GM12878 (cell line): Measurements from ENCODE around the gene ALG12. TPM values are rescaled to one million over a fixed set of nuclear protein-coding genes. Genes with fewer than 3 reads are reported as not detected.

ENCODE experiments used
- ASH2L ChIP-seq: fragments of 300-600, 200-600 bp; sonication (generic); IDR thresholded peaks from 2 replicates; pipeline ENCODE4 v1.6.1; 2017; ENCODE audit warnings: low read depth, mild to moderate bottlenecking, borderline replicate concordance
- BMI1 ChIP-seq: fragments of 450-650 bp; IDR thresholded peaks from 2 replicates; pipeline ENCODE4 v1.6.1; 2016; ENCODE audit warnings: mild to moderate bottlenecking, moderate library complexity, borderline replicate concordance
- CUX1 ChIP-seq: IDR thresholded peaks from 2 replicates; pipeline ENCODE4 v1.6.1; 2012; ENCODE audit warnings: improper control_type of control experiment, low read depth, low read length; ENCODE audit not compliant: insufficient replicate concordance
- ELK1 ChIP-seq: IDR thresholded peaks from 2 replicates; pipeline ENCODE4 v1.6.1; 2012; ENCODE audit warnings: low read depth, low read length, improper control_type of control experiment
- POLR2AphosphoS5 ChIP-seq: IDR thresholded peaks from 2 replicates; pipeline ENCODE4 v1.6.1; 2011; ENCODE audit warnings: mild to moderate bottlenecking, low read length, inconsistent platforms
- SP1 ChIP-seq: IDR thresholded peaks from one replicate; pipeline ENCODE4 v1.6.1; 2011; ENCODE audit warnings: low read depth, low read length
- polyA plus RNA-seq, 11 experiments: library from polyadenylated mRNA; depleted of rRNA in 4 of 11; unstranded in 6 of 11; stranded (reverse) in 5 of 11; fragments of >200 nt; fragmentation: Nextera tagmentation in 4 of 11; fragmentation: Illumina TruSeq in 1 of 11; extraction: Ambion mirVana in 4 of 11; extraction: Trizol in 1 of 11; gene quantifications; 1 replicate in 1 of 11; 2 replicates in 10 of 11; pipeline versions ENCODE4 v1.2.1 to v1.2.3, GENCODE V29; 2011 to 2016; ENCODE audit warnings: inconsistent platforms in 2 of 11, missing spikeins in 2 of 11, low read depth in 1 of 11
- total RNA-seq, 4 experiments: library from RNA; depleted of rRNA in 3 of 4; stranded (reverse); fragments of >200 nt in 3 of 4; fragmentation: Illumina TruSeq in 1 of 4; extraction: Trizol in 1 of 4; gene quantifications; 2 replicates each; pipeline versions ENCODE4 v1.2.1 to v1.2.3, GENCODE V29; 2013 to 2021

Gene ALG12
- total and polyA plus RNA-seq, 10 of the 15 experiments (the other 5 are each of a cell fraction or from before 2014, with no cell fraction given): 0.22 to 23.4 (median 6.6) TPM

- TF ChIP-seq SP1: no peak
- no peak for TF ChIP-seq ASH2L
- no peak for TF ChIP-seq ELK1
- no peak for TF ChIP-seq CUX1
- TF ChIP-seq POLR2AphosphoS5: peak; percentile 63
- TF ChIP-seq BMI1: no peak
These were observed 48.0 kb upstream of the ALG12 start (continued) for GRCh38 chr22:49966041-49966773.
